Uterus (tissue), 4 donors: Measurements from ENCODE around the gene FGF11. TPM values are rescaled to one million over a fixed set of nuclear protein-coding genes. Genes with fewer than 3 reads are reported as not detected.

Source experiments
- DNase-seq, 2 donors: peaks; one replicate each; pipeline ENCODE4 v3.0.0-alpha.2; 2019 to 2020
- H3K27ac ChIP-seq, 2 donors: fragments of 200-600 bp; sonication (generic); 1 replicate in 1 of 2; 2 replicates in 1 of 2; pipeline ENCODE4 v1.5.1; 2016 to 2018
- H3K27me3 ChIP-seq, 2 donors: fragments of 200-600 bp; sonication (generic); one replicate each; pipeline ENCODE4 v1.5.1; 2018 to 2019; ENCODE audit warnings: control low read depth in 1 of 2
- H3K36me3 ChIP-seq, 2 donors: fragments of 200-600 bp; sonication (generic); one replicate each; pipeline ENCODE4 v1.5.1; 2019; ENCODE audit warnings: control low read depth in 1 of 2
- H3K4me1 ChIP-seq, 2 donors: fragments of 200-600 bp; sonication (generic); one replicate each; pipeline ENCODE4 v1.5.1; 2018 to 2019; ENCODE audit warnings: control low read depth in 1 of 2
- H3K4me3 ChIP-seq, 2 donors: fragments of 200-600 bp; sonication (generic); 1 replicate in 1 of 2; 2 replicates in 1 of 2; pipeline ENCODE4 v1.5.1; 2018 to 2019; ENCODE audit warnings: mild to moderate bottlenecking in 1 of 2
- H3K9me3 ChIP-seq, 2 donors: fragments of 200-600 bp; sonication (generic); one replicate each; pipeline ENCODE4 v1.5.1; 2019; ENCODE audit warnings: control low read depth in 1 of 2
- CTCF ChIP-seq, 4 experiments: fragments of 200-600 bp in 2 of 4; fragments of 450-650 bp in 2 of 4; sonication (generic) in 2 of 4; IDR thresholded peaks; one replicate each; pipeline ENCODE4 v1.5.1; 2016 to 2019; ENCODE audit warnings: antibody characterized with exemption in 4 of 4, mild to moderate bottlenecking in 2 of 4, moderate library complexity in 1 of 4
- POLR2A ChIP-seq, 2 donors: fragments of 450-650 bp; IDR thresholded peaks; one replicate each; pipeline ENCODE4 v1.6.1; 2016; ENCODE audit warnings: antibody characterized with exemption in 2 of 2, mild to moderate bottlenecking in 1 of 2, moderate library complexity in 1 of 2
- intact Hi-C: fragments of 100-400 bp; cut with DNase I; formaldehyde crosslinking; loops from one replicate; pipeline ENCODE4 v1.15.1; 2023; ENCODE audit warnings: low total_unique reads
- total RNA-seq, 4 donors: library from RNA; depleted of rRNA in 3 of 4; stranded (reverse); fragments of >200 nt in 3 of 4; gene quantifications; one replicate each; pipeline versions ENCODE4 v1.1.0 to v1.2.4, GENCODE V29; 2014 to 2023
- donor health status: DM: yes; HTN: yes; CAD: no.

Gene FGF11
- total RNA-seq, 4 donors from 2014 or later, result 2.8 to 17.9 (median 6.2) TPM; not detected in 1

GRCh38 chr17:7408252-7408727 is 31.0 kb upstream of the FGF11 start:
- no peak for DNase-seq
- Histone ChIP-seq H3K4me1 (no peaks in the 10 kb centered on the region), H3K36me3 (no peaks in the 10 kb centered on the region), H3K9me3 (no peaks in the 10 kb centered on the region), H3K27me3 (no peaks in the 10 kb centered on the region), H3K27ac (no peak overlapping the region), H3K4me3 (no peak overlapping the region)
- intact Hi-C loops, result no loop called here
- TF ChIP-seq POLR2A (IDR thresholded peaks at IDR 0.05) (no peak), CTCF (IDR thresholded peaks at IDR 0.05) (no peak)

- no peak for DNase-seq
- intact Hi-C loops, result no loop called here
- H3K27me3 ChIP-seq, result no peaks in the 10 kb centered on the region
- no peak overlapping the region for H3K4me3 ChIP-seq
- no peaks in the 10 kb centered on the region for H3K36me3 ChIP-seq
- no peaks in the 10 kb centered on the region for H3K4me1 ChIP-seq
- no peak overlapping the region for H3K27ac ChIP-seq
- TF ChIP-seq CTCF (IDR thresholded peaks at IDR 0.05) (no peak), POLR2A (IDR thresholded peaks at IDR 0.05) (no peak)
- no peaks in the 10 kb centered on the region for H3K9me3 ChIP-seq
Observed at GRCh38 chr17:7408863-7409262, 30.4 kb upstream of the FGF11 start.

DNA sequence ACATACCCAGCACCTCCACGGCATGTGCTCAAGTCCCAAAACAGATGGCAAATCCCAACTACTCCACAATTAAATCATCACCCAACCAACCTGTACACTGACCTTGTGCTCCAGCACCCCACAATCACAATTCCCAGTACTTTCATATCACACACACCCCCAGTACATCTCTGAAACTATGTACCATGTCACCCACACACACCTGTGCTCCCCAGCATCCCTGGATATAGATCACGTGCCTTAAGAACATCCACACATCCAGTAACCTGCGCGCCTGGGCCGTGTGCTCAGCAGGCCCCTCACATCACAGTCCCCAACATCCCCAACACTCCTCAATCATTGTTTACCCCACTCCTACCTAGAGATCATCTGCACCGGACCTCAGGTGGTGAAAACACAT is 29.6 kb upstream of the FGF11 start:
- H3K27me3 ChIP-seq, result no peaks in the 10 kb centered on the region
- no peak for TF ChIP-seq CTCF (IDR thresholded peaks at IDR 0.05)
- TF ChIP-seq POLR2A (IDR thresholded peaks at IDR 0.05), result no peak
- intact Hi-C loops, result no loop called here
- H3K36me3 ChIP-seq, result no peaks in the 10 kb centered on the region
- no peak for DNase-seq
- no peaks in the 10 kb centered on the region for H3K4me1 ChIP-seq
- no peak overlapping the region for H3K27ac ChIP-seq
- H3K9me3 ChIP-seq, result no peaks in the 10 kb centered on the region
- H3K4me3 ChIP-seq, result no peak overlapping the region

DNA sequence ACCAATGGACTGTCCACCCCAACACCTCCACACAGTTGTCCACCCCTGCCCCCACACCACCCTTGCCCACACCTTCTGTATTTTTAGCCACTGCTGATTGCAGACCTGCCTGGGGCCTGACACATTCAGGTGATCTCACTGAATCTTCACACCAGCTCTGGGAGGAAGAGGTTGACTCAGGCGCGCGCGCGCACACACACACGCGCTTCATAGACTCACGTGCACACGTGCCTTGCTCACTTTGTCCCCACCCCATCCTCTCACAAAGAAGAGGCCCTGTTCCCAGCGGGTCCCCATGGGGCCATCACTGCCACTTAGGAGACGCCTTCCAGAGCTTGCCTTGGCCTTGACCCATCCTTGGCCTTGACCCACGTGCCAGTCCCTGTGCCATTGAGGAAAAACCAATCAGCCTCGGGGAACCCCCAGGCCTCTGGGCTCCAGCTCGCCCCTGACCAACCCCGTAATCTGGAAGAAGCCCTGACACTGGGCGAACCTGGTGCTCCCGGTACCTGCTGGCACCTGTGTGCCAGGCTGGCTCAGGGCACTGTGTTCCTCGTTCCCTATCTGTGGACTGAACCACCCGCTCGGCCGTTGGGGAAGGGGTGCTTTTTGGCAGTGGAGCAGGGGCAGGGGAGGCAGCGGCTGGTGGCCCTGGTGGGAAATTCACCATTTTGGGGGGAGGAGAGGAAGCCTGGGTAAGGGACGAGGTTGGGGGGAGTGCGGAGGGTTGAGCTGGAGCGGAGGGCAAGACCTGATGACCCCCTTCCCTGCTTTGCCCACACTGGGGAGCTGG is 28.5 kb upstream of the FGF11 start:
- intact Hi-C loops, result no loop called here
- Histone ChIP-seq H3K4me1 (no peaks in the 10 kb centered on the region), H3K9me3 (no peaks in the 10 kb centered on the region), H3K27me3 (no peaks in the 10 kb centered on the region), H3K4me3 (no peak overlapping the region), H3K27ac (no peak overlapping the region), H3K36me3 (no peaks in the 10 kb centered on the region)
- DNase-seq, result no peak
- no peak for TF ChIP-seq POLR2A (IDR thresholded peaks at IDR 0.05)
- no peak for TF ChIP-seq CTCF (IDR thresholded peaks at IDR 0.05)

- no peak for TF ChIP-seq CTCF (IDR thresholded peaks at IDR 0.05)
- TF ChIP-seq POLR2A (IDR thresholded peaks at IDR 0.05), result no peak
- H3K27ac ChIP-seq, result no peak overlapping the region
- no peaks in the 10 kb centered on the region for H3K9me3 ChIP-seq
- H3K36me3 ChIP-seq, result no peaks in the 10 kb centered on the region
- H3K27me3 ChIP-seq, result no peaks in the 10 kb centered on the region
- no peaks in the 10 kb centered on the region for H3K4me1 ChIP-seq
- no peak for DNase-seq
- intact Hi-C loops, result no loop called here
- H3K4me3 ChIP-seq, result no peak overlapping the region
Observed at GRCh38 chr17:7411427-7411750, 27.9 kb upstream of the FGF11 start.
